ENCODE results near the gene MFSD6L.

Gene MFSD6L

GRCh38 chr17:8758137-8758596 is 41.0 kb downstream of the MFSD6L start, which contains the start of gene SPDYE4:
TSS of gene SPDYE4 (minus strand) at chr17:8758546. CDS start at chr17:8758382, 164 bp downstream.
- Histone ChIP-seq H3K4me1 (ENCODE audit: control insufficient read depth, low read length) (no peaks in the 10 kb centered on the region), H3K9me2 (replicated peaks; ENCODE audit: control insufficient read depth, low read length) (no peaks in the 10 kb centered on the region)

GRCh38 chr17:8757189-8757588 is 42.0 kb downstream of the MFSD6L start:
- H3K4me2 ChIP-seq (ENCODE audit: low read length): no peak overlapping the region
- H3K27me3 ChIP-seq (ENCODE audit: control insufficient read depth, low read length): peaks cover 3% of the 10 kb centered on the region; the same call in 1 of the 2 replicates
- no peaks in the 10 kb centered on the region for H3K79me2 ChIP-seq (ENCODE audit: control insufficient read depth, low read length)
- no peaks in the 10 kb centered on the region for H3F3A ChIP-seq (ENCODE audit: control insufficient read depth, insufficient read depth)
- H3K9me3 ChIP-seq (ENCODE audit: control insufficient read depth, insufficient read depth, low read length): no peaks in the 10 kb centered on the region
- TF ChIP-seq EZH2phosphoT487 (IDR thresholded peaks at IDR 0.05; ENCODE audit: borderline replicate concordance, low read length) (no peak), CTCF (IDR thresholded peaks at IDR 0.05; ENCODE audit: low read depth, low read length, poor library complexity, severe bottlenecking) (no peak)
- no peaks in the 10 kb centered on the region for H4K20me1 ChIP-seq (ENCODE audit: control insufficient read depth, insufficient read depth, low read depth, low read length)
- H3K27ac ChIP-seq (ENCODE audit: low read depth, low read length): no peak overlapping the region
- no peaks in the 10 kb centered on the region for H3K9me2 ChIP-seq (replicated peaks; ENCODE audit: control insufficient read depth, low read length)
- no peaks in the 10 kb centered on the region for H3K4me1 ChIP-seq (ENCODE audit: control insufficient read depth, low read length)
- no peaks in the 10 kb centered on the region for H3K36me3 ChIP-seq (ENCODE audit: control insufficient read depth, low read length)
- H3K4me3 ChIP-seq (ENCODE audit: low read length): no peak overlapping the region

More at GRCh38 chr17:8758137-8758596, 41.0 kb downstream of the MFSD6L start, which contains the start of gene SPDYE4:
- H3K27me3 ChIP-seq (ENCODE audit: control insufficient read depth, low read length): peaks cover 3% of the 10 kb centered on the region; the same call in 1 of the 2 replicates
- H3K79me2 ChIP-seq (ENCODE audit: control insufficient read depth, low read length): no peaks in the 10 kb centered on the region
- TF ChIP-seq CTCF (IDR thresholded peaks at IDR 0.05; ENCODE audit: low read depth, low read length, poor library complexity, severe bottlenecking) (no peak), EZH2phosphoT487 (IDR thresholded peaks at IDR 0.05; ENCODE audit: borderline replicate concordance, low read length) (no peak)
- H3F3A ChIP-seq (ENCODE audit: control insufficient read depth, insufficient read depth): no peaks in the 10 kb centered on the region
- H3K36me3 ChIP-seq (ENCODE audit: control insufficient read depth, low read length): no peaks in the 10 kb centered on the region
- no peaks in the 10 kb centered on the region for H4K20me1 ChIP-seq (ENCODE audit: control insufficient read depth, insufficient read depth, low read depth, low read length)
- H3K27ac ChIP-seq (ENCODE audit: low read depth, low read length): no peak within 1 kb of the TSS
- no peak within 1 kb of the TSS for H3K4me3 ChIP-seq (ENCODE audit: low read length)
- H3K4me2 ChIP-seq (ENCODE audit: low read length): no peak within 1 kb of the TSS
- H3K9me3 ChIP-seq (ENCODE audit: control insufficient read depth, insufficient read depth, low read length): no peaks in the 10 kb centered on the region

GRCh38 chr17:8755590-8756255 is 43.4 kb downstream of the MFSD6L start:
- Histone ChIP-seq H3K4me1 (ENCODE audit: control insufficient read depth, low read length) (no peaks in the 10 kb centered on the region), H3K27ac (ENCODE audit: low read depth, low read length) (no peak overlapping the region), H3K79me2 (ENCODE audit: control insufficient read depth, low read length) (no peaks in the 10 kb centered on the region), H3K36me3 (ENCODE audit: control insufficient read depth, low read length) (no peaks in the 10 kb centered on the region), H3K9me3 (ENCODE audit: control insufficient read depth, insufficient read depth, low read length) (no peaks in the 10 kb centered on the region), H4K20me1 (ENCODE audit: control insufficient read depth, insufficient read depth, low read depth, low read length) (no peaks in the 10 kb centered on the region), H3K4me2 (ENCODE audit: low read length) (no peak overlapping the region), H3K27me3 (ENCODE audit: control insufficient read depth, low read length) (peaks cover 10% of the 10 kb centered on the region; the same call in 1 of the 2 replicates), H3K9me2 (replicated peaks; ENCODE audit: control insufficient read depth, low read length) (no peaks in the 10 kb centered on the region), H3F3A (ENCODE audit: control insufficient read depth, insufficient read depth) (no peaks in the 10 kb centered on the region), H3K4me3 (ENCODE audit: low read length) (no peak overlapping the region)
- no peak for TF ChIP-seq EZH2phosphoT487 (IDR thresholded peaks at IDR 0.05; ENCODE audit: borderline replicate concordance, low read length)
- TF ChIP-seq CTCF (IDR thresholded peaks at IDR 0.05; ENCODE audit: low read depth, low read length, poor library complexity, severe bottlenecking): no peak
